T-helper 9 cell (primary cell): ENCODE measurements around the gene CRTC1.

Source experiments
- DNase-seq: peaks from one replicate; pipeline ENCODE4 v3.0.0-alpha.2; 2020
- total RNA-seq, 2 donors: gene quantifications; one replicate each; lab custom pipeline; 2026; lab: John Stamatoyannopoulos, UW

The CRTC1 gene
- total RNA-seq, result 15.2 to 19.3 reads per million in 2 donors

- peak; percentile 92 for DNase-seq
Measured at GRCh38 chr19:18683109-18683957, at the start of gene CRTC1. CRTC1 (plus strand) TSS chr19:18683680; CDS start chr19:18683703, 23 bp downstream.

GRCh38 chr19:18634612-18635297 is 48.7 kb upstream of the CRTC1 start:
- DNase-seq, result no peak

GRCh38 chr19:18635831-18636182 is 47.7 kb upstream of the CRTC1 start:
- DNase-seq, result no peak

- peak; percentile 100 for DNase-seq
Measured at GRCh38 chr19:18636183-18636968, 47.1 kb upstream of the CRTC1 start.

- DNase-seq, result no peak
Measured at GRCh38 chr19:18636969-18637629, 46.4 kb upstream of the CRTC1 start, which contains the start of gene KLHL26. KLHL26 (plus strand) TSS chr19:18637028; CDS start chr19:18637055, 27 bp downstream.

GRCh38 chr19:18637673-18638630 is 45.5 kb upstream of the CRTC1 start:
- no peak for DNase-seq

- no peak for DNase-seq
Measured at GRCh38 chr19:18639706-18640243, 43.7 kb upstream of the CRTC1 start.

- no peak for DNase-seq
Measured at GRCh38 chr19:18644196-18645034, 39.1 kb upstream of the CRTC1 start.

GRCh38 chr19:18645035-18645511 is 38.4 kb upstream of the CRTC1 start:
- DNase-seq, result no peak

GRCh38 chr19:18646535-18647370 is 36.7 kb upstream of the CRTC1 start:
- no peak for DNase-seq

GRCh38 chr19:18647371-18647767 is 36.1 kb upstream of the CRTC1 start:
- no peak for DNase-seq

- DNase-seq, result no peak
Measured at GRCh38 chr19:18647807-18648206, 35.7 kb upstream of the CRTC1 start.

GRCh38 chr19:18648973-18649315 is 34.5 kb upstream of the CRTC1 start:
- no peak for DNase-seq

GRCh38 chr19:18649371-18650020 is 34.0 kb upstream of the CRTC1 start:
- no peak for DNase-seq

- DNase-seq, result no peak
Measured at GRCh38 chr19:18650021-18650390, 33.5 kb upstream of the CRTC1 start.

GRCh38 chr19:18650468-18651041 is 32.9 kb upstream of the CRTC1 start:
- DNase-seq, result no peak

GRCh38 chr19:18651300-18651699 is 32.2 kb upstream of the CRTC1 start:
- DNase-seq, result no peak

- DNase-seq, result no peak
Measured at GRCh38 chr19:18651733-18652132, 31.7 kb upstream of the CRTC1 start.
